H7 (cell line): ENCODE data around the gene CHRNA4. TPM values are rescaled to one million over a fixed set of nuclear protein-coding genes. Genes with fewer than 3 reads are reported as not detected.
A peak's percentile ranks its signal among the peaks of the same experiment; 100 is the strongest.

Experiments
- DNase-seq: peaks from one replicate; pipeline ENCODE4 v3.0.0; 2012
- H3K27me3 ChIP-seq: 2 replicates; pipeline ENCODE4 v1.6.0; 2011; ENCODE audit warnings: mild to moderate bottlenecking, low read length; ENCODE audit not compliant: control insufficient read depth, insufficient read depth
- H3K36me3 ChIP-seq: replicated peaks from 2 replicates; pipeline ENCODE4 v1.5.1; 2011; ENCODE audit warnings: low read length; ENCODE audit not compliant: control insufficient read depth, insufficient read depth
- H3K4me3 ChIP-seq: 2 replicates; pipeline ENCODE4 v1.5.1; 2011; ENCODE audit warnings: low read depth, mild to moderate bottlenecking, control low read depth, low read length, moderate library complexity; ENCODE audit not compliant: insufficient read depth
- total RNA-seq: library from RNA; depleted of rRNA; stranded (reverse); fragments of >200 nt; shearing (Covaris generic); gene quantifications from 2 replicates; pipeline ENCODE4 v1.2.3, GENCODE V29; 2014

The CHRNA4 gene
- total RNA-seq, 1 experiment from 2014 or later = 2.0 TPM

DNA sequence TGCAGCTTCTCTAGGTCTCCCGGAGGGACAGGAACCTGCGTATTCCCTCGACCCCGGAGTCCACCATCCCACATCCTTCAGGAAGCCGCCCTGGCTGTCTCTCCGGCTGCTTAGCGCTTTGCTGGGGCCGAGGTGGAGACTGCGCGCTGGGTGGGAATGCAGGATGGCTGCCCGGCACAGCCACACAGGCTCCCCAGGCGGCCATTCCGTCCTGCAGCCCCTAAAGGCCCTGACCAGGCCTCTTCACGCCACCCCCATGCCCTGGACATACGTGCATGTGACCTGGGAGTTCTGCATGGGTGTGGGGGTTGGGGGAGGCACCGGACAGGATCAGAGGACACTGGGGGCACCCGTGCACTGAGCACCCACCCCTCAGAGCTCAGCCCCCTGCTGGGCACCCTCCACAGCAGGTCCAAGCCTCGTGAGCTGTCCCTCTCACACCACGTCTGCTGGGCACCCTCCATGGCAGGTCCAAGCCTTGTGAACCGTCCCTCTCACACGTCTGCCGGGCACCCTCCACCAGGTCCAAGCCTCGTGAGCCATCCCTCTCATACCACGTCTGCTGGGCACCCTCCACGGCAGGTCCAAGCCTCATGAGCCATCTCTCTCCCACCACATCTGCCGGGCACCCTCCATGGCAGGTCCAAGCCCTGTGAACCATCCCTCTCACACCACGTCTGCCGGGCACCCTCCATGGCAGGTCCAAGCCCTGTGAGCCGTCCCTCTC is 40.4 kb upstream of the CHRNA4 start:
- DNase-seq = no peak
- H3K27me3 ChIP-seq = no peaks in the 10 kb centered on the region

DNA sequence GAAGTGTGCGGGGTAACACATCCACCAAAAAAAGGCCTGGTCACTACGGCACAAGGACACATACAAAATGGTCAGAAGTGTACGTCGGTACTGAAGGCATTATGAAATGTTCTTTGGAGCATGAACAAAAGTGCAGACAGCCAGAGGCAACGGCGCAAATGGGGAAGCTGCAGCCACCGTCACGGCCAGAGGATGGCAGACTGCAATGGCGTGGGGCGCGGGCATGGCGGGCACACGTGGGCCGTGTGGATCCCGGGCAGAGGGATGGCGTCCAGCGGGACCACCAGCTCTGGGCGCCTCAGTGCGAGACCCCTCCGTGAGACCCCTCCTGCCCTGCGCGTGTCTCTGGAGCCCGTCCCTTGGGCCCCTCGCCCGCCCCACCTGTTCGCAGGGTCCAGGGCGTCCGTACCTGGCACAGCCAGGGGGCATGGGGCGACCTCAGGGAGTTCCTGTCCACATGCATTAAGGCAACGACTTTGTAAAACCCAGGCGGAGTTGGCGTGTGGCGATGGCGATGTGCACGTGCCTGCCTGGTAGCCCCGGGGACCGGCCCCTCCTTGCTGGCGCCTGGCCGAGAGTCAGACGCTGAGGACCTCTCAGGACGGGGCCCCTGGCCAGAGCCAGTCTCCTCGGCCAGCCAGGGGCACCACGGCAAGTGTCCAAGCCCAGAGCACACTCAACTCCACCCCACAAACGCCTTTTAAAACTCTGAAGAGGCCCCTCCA is 39.5 kb upstream of the CHRNA4 start:
- DNase-seq = no peak
- Histone ChIP-seq H3K4me3 (no peak overlapping the region), H3K27me3 (no peaks in the 10 kb centered on the region), H3K36me3 (no peaks in the 10 kb centered on the region)

More for the DNA sequence above, 40.4 kb upstream of the CHRNA4 start:
- Histone ChIP-seq H3K36me3 (no peaks in the 10 kb centered on the region), H3K4me3 (no peak overlapping the region)

DNA sequence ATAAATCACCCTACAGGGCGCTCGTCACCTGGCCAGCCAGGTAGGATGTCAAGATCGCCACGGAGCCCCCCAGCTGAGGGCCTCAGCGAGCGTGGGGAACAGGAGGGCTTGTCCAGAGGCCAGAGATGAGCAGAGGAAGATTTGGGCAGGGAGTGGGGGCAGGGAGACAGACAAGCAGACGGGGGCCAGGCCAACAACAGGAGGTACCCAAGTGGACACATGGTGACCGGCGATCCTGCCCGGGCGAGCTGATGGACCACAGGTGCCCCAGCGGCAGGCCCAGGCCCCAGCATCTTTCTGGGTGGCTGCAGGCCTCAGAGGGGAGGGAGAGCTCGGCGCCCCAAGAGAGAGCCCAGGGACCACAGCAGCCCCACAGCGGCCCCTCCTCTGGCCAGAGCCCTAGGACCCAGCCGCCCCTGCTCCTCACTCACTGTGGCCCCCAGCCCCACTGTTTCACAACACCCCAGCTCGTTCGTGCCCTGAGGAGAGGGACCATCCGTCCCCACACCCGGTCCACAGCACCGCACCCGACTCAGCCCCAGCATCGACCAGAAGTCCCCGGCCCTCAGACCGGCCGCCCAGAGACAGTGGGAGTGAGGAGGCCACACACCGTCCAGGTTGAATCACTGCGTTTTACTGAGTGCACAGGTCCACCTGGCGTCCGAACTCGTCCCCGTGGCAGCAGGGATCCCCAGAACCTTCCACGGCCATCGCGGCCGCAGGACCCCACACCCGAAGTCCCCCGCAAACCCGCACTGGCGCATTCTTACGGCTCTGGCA is 38.6 kb upstream of the CHRNA4 start:
- Histone ChIP-seq H3K4me3 (no peak overlapping the region), H3K27me3 (no peaks in the 10 kb centered on the region), H3K36me3 (no peaks in the 10 kb centered on the region)
- no peak for DNase-seq

DNA sequence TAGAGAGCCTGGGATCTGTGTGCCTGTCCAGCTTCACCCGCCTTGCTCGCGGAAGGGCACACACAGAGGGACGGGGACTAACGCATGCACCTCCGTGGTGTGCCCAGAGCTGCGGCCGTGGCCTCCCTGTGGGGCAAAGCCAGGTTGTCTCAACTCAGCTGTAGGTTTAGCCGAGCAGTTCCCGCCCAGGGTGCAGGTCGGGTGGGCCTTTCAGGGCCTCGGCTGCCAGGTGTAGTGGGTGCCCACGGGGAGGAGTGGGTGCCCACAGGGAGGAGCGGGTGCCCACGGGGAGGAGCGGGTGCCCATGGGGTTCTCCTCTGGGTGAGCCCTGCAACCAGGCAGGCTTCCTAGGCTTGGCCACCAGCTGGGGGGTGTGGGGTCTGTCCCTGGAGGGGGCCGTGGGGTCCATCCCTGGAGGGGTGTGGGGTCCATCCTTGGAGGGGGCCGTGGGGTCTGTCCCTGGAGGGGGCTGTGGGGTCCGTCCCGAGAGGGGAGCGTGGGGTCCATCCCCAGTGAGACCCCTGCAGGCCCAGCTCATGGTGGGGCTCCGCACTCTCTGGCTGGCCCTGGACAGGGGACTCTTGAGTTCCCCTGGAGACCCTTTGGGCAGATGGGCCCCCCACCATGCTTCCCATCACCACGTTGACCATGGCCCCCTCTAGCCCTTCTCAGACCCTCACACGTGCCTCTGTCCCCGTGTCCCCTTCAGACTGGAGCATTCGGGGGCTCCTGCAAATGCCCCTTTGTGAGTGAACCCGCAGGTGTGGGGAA is 37.8 kb upstream of the CHRNA4 start:
- Histone ChIP-seq H3K4me3 (no peak overlapping the region), H3K27me3 (no peaks in the 10 kb centered on the region), H3K36me3 (no peaks in the 10 kb centered on the region)
- DNase-seq = no peak

DNA sequence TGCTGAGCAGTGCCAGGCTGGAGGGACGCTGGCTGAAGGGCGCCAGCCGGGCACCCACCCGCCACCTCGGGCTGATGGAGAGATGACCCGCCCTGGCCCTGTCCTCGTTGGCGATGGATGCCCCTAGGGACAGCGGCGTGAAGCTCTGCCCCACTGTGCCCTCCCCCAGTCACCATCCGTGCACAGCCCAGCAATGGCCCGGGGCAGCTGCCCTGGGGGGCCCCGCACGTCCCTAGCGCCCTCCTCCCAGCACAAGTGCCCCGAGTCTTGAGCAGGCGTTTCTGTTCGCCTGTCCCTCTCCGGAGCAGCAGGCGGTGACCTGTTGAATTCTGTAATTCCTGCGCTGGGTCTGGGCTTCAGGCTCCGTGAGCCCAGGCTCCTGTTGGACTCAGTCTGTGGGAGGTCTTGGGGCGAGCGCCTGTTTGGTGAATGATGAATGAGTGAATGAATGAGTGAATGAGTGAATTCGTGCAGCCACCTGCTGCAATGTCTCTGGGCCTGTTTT is 36.8 kb upstream of the CHRNA4 start:
- Histone ChIP-seq H3K36me3 (no peaks in the 10 kb centered on the region), H3K27me3 (no peaks in the 10 kb centered on the region), H3K4me3 (no peak overlapping the region)
- no peak for DNase-seq

DNA sequence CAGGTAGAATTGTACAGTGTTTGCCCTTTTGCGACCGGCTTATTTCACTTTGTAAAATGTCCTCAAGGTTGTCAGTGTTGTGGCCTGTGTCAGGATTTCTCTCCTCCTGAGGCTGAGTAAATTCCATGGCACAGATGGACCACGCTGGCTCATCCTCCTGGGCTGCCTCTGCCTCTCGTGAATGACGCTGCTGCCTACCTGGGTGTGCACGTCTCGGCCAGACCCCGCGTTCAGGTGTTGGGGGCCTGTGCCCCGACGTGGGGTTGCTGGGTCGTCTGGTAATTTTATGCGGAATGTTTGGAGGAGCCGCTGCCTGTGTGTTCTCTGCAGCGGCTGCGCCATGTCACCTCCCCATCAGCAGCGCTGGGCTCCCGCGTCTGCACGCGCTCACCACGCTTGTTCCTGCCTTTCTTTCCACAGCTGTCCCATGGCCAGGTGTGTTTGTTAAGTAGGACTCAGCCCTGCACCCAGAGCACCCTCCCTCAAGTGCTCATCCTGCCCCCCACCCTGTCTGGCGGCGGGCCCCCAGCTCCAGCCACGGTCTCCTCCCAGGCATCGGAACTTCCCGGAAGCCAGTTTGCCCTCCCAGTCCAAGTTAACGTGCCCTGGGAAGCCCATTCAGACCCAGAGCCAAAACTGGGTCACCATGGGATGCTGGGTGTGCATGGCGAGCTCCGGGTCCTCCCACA is 36.1 kb upstream of the CHRNA4 start:
- Histone ChIP-seq H3K4me3 (no peak overlapping the region), H3K27me3 (no peaks in the 10 kb centered on the region), H3K36me3 (no peaks in the 10 kb centered on the region)
- no peak for DNase-seq

DNA sequence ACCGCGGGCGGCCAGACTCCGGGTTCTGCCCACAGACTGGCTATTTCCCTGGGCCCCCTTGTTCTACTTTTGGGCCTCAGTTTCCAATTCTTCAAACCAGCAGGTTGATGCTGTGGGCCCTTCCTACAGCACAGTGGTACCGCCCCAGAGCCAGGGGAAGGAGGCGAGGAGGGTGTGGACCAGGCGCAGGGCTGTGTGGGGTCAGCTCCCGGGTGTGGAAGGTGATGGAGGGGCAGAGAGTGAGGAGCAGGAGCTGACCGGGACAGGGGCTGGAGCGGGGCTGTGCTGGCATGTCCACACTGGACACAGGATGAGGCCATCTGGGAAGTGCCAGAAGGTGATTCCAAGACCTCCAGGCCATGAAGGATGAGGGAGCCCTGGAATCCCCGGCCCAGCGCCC is 35.2 kb upstream of the CHRNA4 start:
- Histone ChIP-seq H3K4me3 (no peak overlapping the region), H3K36me3 (no peaks in the 10 kb centered on the region), H3K27me3 (no peaks in the 10 kb centered on the region)
- DNase-seq = no peak

DNA sequence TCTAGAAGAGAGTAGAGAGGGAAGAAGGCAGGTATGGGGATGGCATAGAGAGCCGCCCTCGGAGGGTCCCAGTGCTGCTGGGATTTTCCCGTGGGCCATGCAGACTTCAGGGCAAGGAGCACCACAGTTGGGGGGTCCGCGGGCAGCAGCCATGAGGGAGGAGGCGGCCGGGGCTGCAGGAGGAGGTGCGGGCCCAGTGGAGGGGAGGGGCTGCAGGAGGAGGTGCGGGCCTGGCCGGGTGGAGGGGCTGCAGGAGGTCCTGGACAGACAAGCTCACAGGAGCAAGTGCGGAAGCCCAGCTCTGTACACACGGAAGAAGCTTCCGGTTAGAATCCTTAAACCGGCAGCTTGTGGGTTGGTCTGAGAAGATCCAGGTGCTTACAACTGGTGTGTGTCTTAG is 34.6 kb upstream of the CHRNA4 start:
- Histone ChIP-seq H3K4me3 (no peak overlapping the region), H3K36me3 (no peaks in the 10 kb centered on the region), H3K27me3 (no peaks in the 10 kb centered on the region)
- no peak for DNase-seq

DNA sequence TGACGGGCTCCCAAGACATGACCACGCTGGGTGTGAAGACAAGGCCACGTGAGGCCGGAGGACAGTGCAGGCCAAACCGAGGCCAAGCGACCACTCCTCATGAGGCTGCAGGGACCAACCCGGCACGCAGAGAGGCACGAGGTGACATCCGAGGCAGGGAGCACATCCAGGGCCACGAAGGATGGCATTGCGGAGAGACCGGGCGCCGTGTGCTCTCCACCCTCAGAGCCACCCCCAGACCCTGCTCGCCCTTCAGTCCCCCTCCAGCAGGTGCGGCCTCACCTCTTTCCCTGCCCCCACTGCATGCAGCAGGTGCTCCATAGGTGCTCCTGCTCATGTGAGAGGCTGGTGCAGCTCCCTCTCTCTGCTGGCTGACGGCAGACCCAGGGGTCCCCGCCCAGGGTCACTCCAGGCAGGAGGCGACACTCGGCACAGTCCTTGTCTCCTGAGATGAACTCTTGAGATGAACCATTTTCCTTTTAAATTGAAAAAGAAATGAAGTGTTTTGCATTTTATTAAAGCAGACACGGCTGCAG is 33.8 kb upstream of the CHRNA4 start:
- no peak for DNase-seq
- Histone ChIP-seq H3K27me3 (no peaks in the 10 kb centered on the region), H3K36me3 (no peaks in the 10 kb centered on the region)

DNA sequence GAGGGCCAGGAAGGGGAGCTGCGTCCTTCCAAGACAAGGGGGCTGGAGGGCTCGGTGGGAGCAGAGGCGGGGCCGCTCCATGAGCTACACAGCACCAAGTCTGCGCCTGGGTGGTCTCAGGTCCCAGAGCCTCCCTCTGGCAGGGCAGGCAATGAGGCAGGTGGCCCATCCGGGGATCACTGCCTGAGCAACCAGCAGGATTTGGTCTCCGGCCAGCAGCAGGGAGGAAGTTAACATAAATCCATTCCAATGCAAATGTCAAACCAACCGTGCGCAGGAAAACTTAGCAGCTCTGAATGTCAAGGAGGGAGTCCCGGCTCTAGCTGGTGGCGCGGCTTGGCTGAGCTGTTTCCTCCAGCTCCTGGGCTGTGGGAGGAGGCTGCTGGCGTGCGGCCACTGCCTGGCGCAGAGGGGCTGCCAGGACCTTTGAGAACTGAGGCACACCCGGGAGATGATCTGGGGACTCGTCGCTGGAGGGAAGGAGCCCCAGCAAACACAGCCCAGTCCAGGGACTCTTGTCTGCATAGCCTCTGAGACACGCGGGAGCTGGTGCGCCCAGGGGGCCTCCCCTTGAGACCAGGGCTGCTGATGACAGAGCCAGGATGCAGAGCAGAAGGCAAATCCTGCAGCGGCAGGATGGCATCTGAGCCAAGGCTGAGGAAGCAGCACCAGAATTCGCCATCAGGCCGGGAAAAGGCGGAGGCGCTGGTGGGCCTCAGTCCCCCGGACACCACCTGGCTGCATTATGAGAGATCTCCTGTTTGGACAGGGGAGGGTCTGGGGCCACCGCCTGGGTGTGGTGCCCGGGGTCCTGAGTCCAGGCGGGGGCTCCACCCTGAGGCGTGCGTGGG is 33.1 kb upstream of the CHRNA4 start:
- DNase-seq = peak; percentile 92

More for the DNA sequence above, 33.8 kb upstream of the CHRNA4 start:
- H3K4me3 ChIP-seq = no peak overlapping the region

DNA sequence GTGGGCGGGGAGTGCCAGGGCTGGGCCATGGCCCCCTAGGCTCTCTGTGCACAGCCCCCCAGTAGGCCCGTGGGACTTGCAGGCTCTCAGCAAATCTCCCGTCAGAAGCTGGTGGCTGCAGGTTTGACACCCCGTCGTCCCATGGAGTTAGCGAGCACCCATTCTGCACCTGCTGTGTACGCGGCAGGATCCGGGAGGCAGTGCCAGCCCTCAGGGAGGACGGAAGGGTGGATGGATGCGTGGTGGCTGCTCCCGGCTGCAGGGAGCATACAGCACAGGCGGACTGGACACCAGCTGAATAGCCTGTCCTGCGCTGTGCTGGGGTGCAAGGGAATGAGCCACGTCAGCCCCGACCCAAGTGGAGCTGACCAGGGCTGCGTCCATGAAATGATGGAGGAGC is 32.4 kb upstream of the CHRNA4 start:
- Histone ChIP-seq H3K4me3 (no peak overlapping the region), H3K36me3 (no peaks in the 10 kb centered on the region), H3K27me3 (no peaks in the 10 kb centered on the region)
- DNase-seq = no peak

More for the DNA sequence above, 33.1 kb upstream of the CHRNA4 start:
- Histone ChIP-seq H3K27me3 (no peaks in the 10 kb centered on the region), H3K36me3 (no peaks in the 10 kb centered on the region), H3K4me3 (no peak overlapping the region)

DNA sequence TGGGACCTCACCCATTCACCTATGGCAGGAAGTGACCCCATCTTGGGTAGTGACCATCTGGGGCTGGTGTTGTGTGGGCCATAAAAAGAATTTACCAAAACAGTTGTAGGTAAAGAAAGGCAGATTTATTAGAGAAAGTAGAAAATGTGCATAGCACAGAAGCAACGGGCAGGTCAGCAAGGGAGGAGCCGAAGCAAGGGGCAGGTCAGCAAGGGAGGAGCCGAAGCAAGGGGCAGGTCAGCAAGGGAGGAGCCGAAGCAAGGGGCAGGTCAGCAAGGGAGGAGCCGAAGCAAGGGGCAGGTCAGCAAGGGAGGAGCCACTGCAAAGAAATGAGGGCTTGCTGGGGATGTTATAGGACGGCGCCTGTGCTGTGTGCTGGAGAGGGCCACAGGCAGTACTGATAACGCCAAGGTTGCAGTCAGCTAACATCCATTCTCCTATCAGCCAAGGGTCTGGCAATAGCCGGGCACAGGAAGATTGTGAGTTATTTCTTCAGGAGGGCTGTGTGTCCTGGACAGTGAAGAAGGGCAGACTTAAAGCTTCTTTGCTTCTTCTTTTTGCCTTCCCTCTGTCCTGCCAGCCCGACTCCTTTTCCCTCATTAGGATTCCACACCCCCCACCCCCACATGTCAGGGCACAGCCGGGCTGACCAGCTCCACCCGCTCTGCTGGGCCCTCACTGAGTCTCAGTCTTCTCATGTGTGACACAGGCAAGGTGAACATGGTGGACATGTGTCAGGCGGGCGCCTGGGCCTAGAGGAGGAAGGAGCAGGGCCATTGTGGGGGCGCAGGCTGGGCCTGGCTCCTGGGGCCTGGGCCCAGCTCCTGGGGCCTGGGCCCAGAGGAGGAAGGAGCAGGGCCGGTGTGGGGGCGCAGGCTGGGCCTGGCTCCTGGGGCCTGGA is 31.6 kb upstream of the CHRNA4 start:
- DNase-seq = no peak
- Histone ChIP-seq H3K27me3 (no peaks in the 10 kb centered on the region), H3K36me3 (no peaks in the 10 kb centered on the region), H3K4me3 (no peak overlapping the region)
